ENCODE results near the gene BRAT1.

The BRAT1 gene

GRCh38 chr7:2559283-2559950 is 4.1 kb upstream of the BRAT1 start:
- peak; percentile 50 for DNase-seq (ENCODE audit: low read depth)

GRCh38 chr7:2558629-2559282 is 3.4 kb upstream of the BRAT1 start, which contains the start of gene IQCE:
Gene IQCE, plus strand, starts transcription at chr7:2558979. Its CDS starts 203 bp downstream, at chr7:2559182.
- peak; percentile 91 for DNase-seq (ENCODE audit: low read depth)

- no peak for DNase-seq (ENCODE audit: low read depth)
Measured at GRCh38 chr7:2554661-2555111, 638 bp downstream of the BRAT1 start.

- no peak for DNase-seq (ENCODE audit: low read depth)
Measured at GRCh38 chr7:2553831-2554581, 1.3 kb downstream of the BRAT1 start.

GRCh38 chr7:2553108-2553507 is 2.2 kb downstream of the BRAT1 start:
- peak; percentile 46 for DNase-seq (ENCODE audit: low read depth)

GRCh38 chr7:2551418-2551817 is 3.9 kb downstream of the BRAT1 start:
- DNase-seq (ENCODE audit: low read depth) = no peak

- no peak for DNase-seq (ENCODE audit: low read depth)
Measured at GRCh38 chr7:2546776-2547586, 8.3 kb downstream of the BRAT1 start.

GRCh38 chr7:2545746-2546425 is 9.4 kb downstream of the BRAT1 start:
- no peak for DNase-seq (ENCODE audit: low read depth)

GRCh38 chr7:2544541-2545188 is 10.7 kb downstream of the BRAT1 start:
- no peak for DNase-seq (ENCODE audit: low read depth)

- no peak for DNase-seq (ENCODE audit: low read depth)
Measured at GRCh38 chr7:2542916-2543871, 12.1 kb downstream of the BRAT1 start.

GRCh38 chr7:2542011-2542915 is 13.1 kb downstream of the BRAT1 start:
- DNase-seq (ENCODE audit: low read depth) = no peak

- no peak for DNase-seq (ENCODE audit: low read depth)
Measured at GRCh38 chr7:2541291-2542010, 13.9 kb downstream of the BRAT1 start.

GRCh38 chr7:2540641-2541051 is 14.7 kb downstream of the BRAT1 start:
- DNase-seq (ENCODE audit: low read depth) = no peak

- no peak for DNase-seq (ENCODE audit: low read depth)
Measured at GRCh38 chr7:2540133-2540532, 15.2 kb downstream of the BRAT1 start.

GRCh38 chr7:2539031-2539911 is 16.1 kb downstream of the BRAT1 start:
- DNase-seq (ENCODE audit: low read depth) = no peak

- DNase-seq (ENCODE audit: low read depth) = no peak
Measured at GRCh38 chr7:2537981-2538851, 17.1 kb downstream of the BRAT1 start.

All from ELR (cell line).